Superior temporal gyrus (tissue), 1 donor: ENCODE measurements around the gene PRDM16.

ENCODE experiments used
- DNase-seq: peaks from one replicate; pipeline ENCODE4 v3.0.0-alpha.2; 2016; ENCODE audit errors: extremely low spot score

The PRDM16 gene

GRCh38 chr1:3471356-3472087 lies 402.5 kb downstream of the PRDM16 start:
- no peak for DNase-seq

DNA sequence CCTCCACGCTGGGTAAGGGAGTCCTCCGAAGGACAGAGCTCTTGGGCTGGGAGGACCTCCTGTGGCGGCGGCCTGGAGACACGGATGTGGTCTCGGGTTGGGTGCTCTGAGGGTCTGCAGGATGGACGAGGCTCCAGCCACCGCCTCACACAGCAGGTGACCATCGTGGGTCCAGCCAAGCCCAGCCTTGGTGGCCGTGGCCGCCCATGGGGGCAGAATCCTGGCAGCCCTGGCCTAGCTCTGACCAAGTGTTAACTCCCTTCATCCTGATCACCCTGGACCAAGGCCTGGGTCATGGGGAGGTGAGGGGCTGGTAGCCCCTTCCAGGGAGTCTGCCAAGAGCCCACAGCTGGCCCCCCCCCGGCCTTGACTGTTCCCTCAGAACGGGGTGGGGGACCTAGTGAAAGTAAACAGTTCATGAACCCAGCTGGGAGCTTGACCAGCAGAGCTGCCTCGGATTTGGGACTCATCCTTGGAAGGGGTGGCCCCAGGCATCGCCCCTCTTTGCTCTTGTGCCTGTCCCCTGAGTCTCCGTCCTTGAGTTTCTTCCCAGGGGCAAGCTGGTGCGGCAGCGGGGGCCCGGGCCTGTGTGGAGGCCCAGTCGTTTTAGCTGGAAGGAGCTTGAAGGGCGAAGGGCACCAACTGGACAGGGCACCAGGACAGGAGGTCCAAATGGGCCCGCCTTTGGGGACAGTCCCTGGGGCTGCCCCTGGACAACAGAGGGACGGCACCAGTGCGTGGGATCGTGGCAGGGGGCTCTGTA lies 403.3 kb downstream of the PRDM16 start:
- no peak for DNase-seq

DNA sequence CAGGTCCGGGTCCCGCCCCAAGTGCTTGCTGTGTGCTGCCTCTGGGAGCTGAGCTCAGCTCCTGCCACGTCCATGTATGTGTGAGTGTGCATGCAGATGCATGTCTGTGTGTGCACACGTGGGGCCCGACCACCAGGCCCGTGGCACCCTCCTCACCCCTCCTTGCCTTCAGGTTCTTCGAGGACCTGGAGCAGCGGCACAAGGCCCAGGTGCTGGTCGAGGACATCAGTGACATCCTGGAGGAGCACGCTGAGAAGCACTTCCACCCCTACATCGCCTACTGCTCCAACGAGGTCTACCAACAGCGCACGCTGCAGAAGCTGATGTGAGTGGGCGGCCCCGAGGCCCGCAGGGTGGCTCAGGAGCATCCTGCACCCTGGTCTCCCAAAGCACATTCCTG lies 403.9 kb downstream of the PRDM16 start:
- no peak for DNase-seq

DNA sequence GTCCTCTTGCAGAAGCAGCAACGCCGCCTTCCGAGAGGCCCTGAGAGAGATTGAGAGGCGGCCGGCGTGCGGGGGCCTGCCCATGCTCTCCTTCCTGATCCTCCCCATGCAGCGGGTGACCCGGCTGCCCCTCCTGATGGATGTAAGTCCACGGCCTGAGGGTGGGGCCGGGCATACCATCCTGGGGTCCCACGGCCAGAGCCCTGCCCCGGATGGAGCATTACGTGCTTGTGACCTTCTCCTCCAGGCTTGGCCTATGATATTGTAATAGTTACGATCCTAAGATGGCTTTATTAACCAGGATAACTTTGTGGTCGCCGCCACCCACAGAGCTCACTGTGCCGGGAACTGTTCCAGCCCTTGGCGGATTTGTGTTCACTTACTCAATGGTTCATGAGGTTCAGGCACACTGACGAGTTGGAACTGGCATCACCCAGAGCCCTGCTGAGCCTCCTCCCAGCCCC lies 404.4 kb downstream of the PRDM16 start:
- DNase-seq = no peak

GRCh38 chr1:3474016-3474415 lies 405.0 kb downstream of the PRDM16 start:
- no peak for DNase-seq

- DNase-seq = no peak
Observed at GRCh38 chr1:3474421-3474820, 405.4 kb downstream of the PRDM16 start.

GRCh38 chr1:3475839-3476573 lies 407.0 kb downstream of the PRDM16 start:
- DNase-seq = no peak

DNA sequence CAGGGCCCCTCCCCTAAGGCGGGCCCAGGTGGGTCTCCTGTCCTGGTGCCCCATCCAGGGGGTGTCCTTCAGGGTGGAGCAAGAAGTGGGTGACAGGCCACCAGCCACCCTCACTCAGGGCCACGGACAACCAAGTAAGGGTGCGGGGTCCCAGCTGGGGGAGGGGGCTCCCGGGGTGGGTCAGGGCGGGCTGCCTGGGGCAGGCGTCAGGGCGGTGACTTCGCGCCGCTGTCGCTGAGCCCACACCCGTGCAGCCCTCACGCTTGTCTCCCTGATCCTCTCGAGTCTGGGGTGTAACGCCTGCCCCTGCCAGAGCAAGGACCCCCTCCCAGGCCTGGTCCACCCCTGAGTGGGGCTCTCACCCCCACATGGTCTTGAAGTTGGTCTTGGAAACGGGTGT lies 407.7 kb downstream of the PRDM16 start:
- no peak for DNase-seq

DNA sequence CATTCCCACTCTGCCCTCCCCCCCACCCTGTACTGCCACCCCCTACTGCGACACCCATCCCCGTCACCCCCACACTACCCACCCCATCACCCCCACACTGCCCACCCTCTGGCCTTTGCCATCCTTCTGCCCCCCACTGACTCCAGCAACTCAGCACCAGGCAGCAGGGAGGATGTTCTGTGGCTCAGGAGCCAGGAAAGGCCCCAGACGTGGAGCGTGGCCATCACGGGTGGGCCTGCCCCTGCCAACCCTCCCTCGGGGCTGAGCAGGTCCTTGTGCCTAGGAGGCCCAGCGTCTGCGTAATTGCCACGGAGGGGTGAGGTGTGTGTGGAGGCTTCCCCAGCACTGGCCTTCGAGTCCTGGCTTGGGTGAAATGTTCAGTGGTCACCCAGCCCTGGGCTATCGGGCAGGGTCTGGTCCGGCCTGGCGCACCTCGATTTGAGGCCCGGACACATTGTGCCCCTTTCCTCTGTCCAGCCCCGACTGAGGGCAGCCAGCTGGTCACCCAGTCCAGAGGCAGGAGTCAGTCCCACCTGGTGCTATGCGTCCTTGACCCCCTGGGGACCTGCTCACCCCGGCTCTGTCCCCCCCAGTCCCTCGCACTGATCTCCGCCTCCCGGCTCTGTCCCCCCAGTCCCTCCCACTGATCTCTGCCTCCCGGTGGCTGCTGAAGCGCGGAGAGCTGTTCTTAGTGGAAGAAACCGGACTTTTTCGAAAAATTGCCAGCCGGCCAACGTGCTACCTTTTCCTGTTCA lies 408.4 kb downstream of the PRDM16 start:
- DNase-seq = no peak

DNA sequence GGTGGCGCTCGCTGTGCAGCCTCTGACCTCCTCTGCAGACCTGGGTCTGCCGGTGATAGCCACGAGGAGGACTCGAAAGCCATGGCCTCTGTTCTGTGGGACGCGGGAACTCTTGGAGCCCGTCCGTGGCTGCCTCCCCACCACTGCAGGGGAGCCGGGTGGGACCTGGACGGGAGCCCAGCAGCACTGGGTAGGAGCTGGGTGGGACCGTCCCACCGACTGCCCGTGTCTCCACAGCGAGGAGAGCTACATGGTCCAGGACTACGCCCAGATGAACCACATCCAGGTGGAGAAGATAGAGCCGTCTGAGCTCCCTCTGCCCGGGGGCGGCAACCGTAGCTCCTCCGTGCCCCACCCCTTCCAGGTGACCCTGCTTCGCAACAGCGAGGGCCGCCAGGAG lies 409.2 kb downstream of the PRDM16 start:
- no peak for DNase-seq

DNA sequence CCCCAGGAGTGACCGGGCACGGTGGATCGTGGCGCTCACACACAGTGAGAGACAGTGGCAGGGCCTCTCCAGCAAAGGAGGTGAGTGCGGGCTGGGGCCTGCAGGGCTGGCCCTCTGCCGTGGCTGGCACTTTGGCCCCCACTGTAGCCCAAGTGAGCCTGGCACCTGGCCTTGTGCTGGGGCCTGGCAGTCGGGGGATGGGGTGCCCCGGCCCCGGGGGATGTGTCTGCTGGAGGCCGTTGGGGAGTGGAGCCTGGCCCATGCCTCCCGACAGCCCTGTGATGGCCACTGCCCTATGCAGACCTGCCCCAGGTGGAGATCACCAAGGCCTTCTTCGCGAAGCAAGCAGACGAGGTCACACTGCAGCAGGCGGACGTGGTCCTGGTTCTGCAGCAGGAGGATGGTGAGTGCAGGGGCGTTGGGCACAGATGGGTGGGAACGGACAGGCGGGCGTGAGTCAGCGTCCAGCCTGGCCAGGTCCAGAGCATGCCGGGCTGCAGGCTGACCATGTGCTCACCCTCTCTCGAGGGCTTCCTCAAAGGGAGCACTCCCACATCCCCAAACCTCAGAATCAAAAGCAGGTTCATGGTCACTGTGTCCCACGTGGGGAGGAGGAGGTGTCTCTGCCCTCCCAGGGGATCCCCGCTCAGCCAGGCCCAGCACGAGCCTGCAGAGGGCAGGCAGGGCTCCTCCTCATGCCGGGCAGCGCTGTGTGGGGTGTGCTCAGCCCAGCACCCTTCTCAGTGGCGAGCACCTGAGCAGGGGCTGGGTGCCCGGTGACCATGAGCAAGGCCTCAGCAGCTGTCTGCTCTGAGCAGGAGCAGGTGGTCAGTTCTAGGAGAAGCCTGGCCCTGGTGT lies 410.7 kb downstream of the PRDM16 start:
- DNase-seq = no peak

- DNase-seq = no peak
Observed at GRCh38 chr1:3480369-3480719, 411.3 kb downstream of the PRDM16 start.

DNA sequence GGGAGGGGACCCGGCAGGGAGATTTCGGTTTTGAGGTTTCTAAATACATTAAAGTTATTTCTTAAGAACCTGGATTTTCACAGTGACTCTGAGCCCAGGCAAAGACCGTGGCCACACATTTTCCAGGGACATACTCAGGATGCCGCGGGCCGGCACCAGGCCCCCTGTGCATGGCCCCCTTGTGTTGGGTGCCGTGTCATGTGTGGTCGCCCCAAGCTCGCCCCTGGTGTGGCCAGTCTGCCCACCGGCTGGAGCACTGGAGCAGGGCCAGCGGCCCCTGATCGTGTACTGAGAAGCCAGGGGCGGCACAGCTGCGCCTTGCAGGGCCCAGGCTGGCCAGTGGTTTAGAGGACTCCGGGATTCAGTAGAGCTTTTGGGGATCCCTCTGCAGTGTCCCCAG lies 412.0 kb downstream of the PRDM16 start:
- no peak for DNase-seq

- DNase-seq = no peak
Observed at GRCh38 chr1:3481836-3482375, 412.9 kb downstream of the PRDM16 start.

- no peak for DNase-seq
Observed at GRCh38 chr1:3482378-3482849, 413.4 kb downstream of the PRDM16 start.

- no peak for DNase-seq
Observed at GRCh38 chr1:3483380-3483779, 414.4 kb downstream of the PRDM16 start.

DNA sequence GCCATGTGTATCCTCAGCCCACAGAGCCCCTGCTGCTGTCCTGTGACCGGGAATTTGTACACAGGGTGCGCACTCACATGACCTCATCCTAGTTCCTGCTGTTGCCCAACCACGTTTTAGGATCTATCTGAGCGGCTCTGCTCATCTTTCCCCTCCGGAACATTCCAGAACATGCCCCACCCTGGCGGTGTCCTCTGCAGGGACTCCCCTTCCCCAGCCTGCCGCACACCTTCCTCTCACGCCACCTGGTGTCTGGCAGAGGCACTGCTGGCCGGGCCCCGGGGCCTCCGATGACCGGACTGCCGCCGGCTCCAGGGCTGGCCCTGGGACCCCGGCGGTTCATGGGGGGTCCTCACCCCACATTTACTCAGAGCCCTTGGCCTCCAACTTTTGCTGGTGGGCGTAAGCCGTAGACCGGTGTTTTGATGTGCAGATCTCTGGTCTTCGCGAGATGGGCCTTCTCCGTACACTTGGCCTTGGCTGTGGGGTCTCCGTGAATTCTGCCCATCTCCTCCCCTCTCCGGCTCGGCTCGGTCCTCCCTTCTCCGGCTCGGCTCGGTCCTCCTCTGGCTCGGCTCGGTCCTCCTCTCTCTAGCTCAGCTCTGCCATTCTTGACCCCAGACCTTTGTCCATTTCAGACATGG lies 414.9 kb downstream of the PRDM16 start:
- peak; percentile 27 for DNase-seq

GRCh38 chr1:3485016-3485415 lies 416.0 kb downstream of the PRDM16 start:
- no peak for DNase-seq
